Measurements from ENCODE around the gene PATJ. TPM values are rescaled to one million over a fixed set of nuclear protein-coding genes. Genes with fewer than 3 reads are reported as not detected.
A peak's percentile ranks its signal among the peaks of the same experiment; 100 is the strongest.

Gene PATJ
- total RNA-seq, 1 donor from 2014 or later = 131 TPM

- no peak for DNase-seq
- intact Hi-C loops (cut with DNase I) = no loop called here
- ATAC-seq (ENCODE audit: poor library complexity) = peak; percentile 48
Observed at GRCh38 chr1:62057641-62058290, 315.5 kb downstream of the PATJ start.

- no peak for ATAC-seq (ENCODE audit: poor library complexity)
- no peak for DNase-seq
- intact Hi-C loops (cut with DNase I) = no loop called here
Observed at GRCh38 chr1:62058956-62059355, 316.7 kb downstream of the PATJ start.

GRCh38 chr1:62062087-62062486 is 319.8 kb downstream of the PATJ start:
- ATAC-seq (ENCODE audit: poor library complexity) = no peak
- intact Hi-C loops (cut with DNase I) = no loop called here

GRCh38 chr1:62064829-62065407 is 322.6 kb downstream of the PATJ start:
- DNase-seq (no peak), ATAC-seq (ENCODE audit: poor library complexity) (no peak)
- intact Hi-C loops (cut with DNase I) = no loop called here

More at GRCh38 chr1:62062087-62062486, 319.8 kb downstream of the PATJ start:
- no peak for DNase-seq

GRCh38 chr1:62066713-62067112 is 324.4 kb downstream of the PATJ start:
- DNase-seq (no peak), ATAC-seq (ENCODE audit: poor library complexity) (no peak)
- intact Hi-C loops (cut with DNase I) = no loop called here

GRCh38 chr1:62068416-62068843 is 326.1 kb downstream of the PATJ start:
- ATAC-seq (ENCODE audit: poor library complexity) (peak; percentile 83), DNase-seq (no peak)
- intact Hi-C loops (cut with DNase I) = no loop called here

- intact Hi-C loops (cut with DNase I) = no loop called here
- DNase-seq (no peak), ATAC-seq (ENCODE audit: poor library complexity) (peak; percentile 91)
Observed at GRCh38 chr1:62068978-62069377, 326.7 kb downstream of the PATJ start.

GRCh38 chr1:62070384-62071011 is 328.2 kb downstream of the PATJ start:
- DNase-seq = no peak
- ATAC-seq (ENCODE audit: poor library complexity) = no peak
- intact Hi-C loops (cut with DNase I) = loop anchor here (2.0 kb wide), 1 partner anchor 118 kb away; no protein-coding TSS in a partner anchor

GRCh38 chr1:62071695-62072094 is 329.4 kb downstream of the PATJ start:
- no peak for ATAC-seq (ENCODE audit: poor library complexity)
- intact Hi-C loops (cut with DNase I) = loop anchor here (2.0 kb wide), 1 partner anchor 119 kb away; no protein-coding TSS in a partner anchor
- DNase-seq = no peak

GRCh38 chr1:62076286-62076685 is 334.0 kb downstream of the PATJ start:
- ATAC-seq (ENCODE audit: poor library complexity) (no peak), DNase-seq (no peak)
- intact Hi-C loops (cut with DNase I) = no loop called here

- no peak for ATAC-seq (ENCODE audit: poor library complexity)
- DNase-seq = no peak
- intact Hi-C loops (cut with DNase I) = no loop called here
Observed at GRCh38 chr1:62077821-62078220, 335.5 kb downstream of the PATJ start.

GRCh38 chr1:62082456-62083363 is 340.4 kb downstream of the PATJ start:
- intact Hi-C loops (cut with DNase I) = no loop called here
- peak; percentile 69 for ATAC-seq (ENCODE audit: poor library complexity)
- DNase-seq = peak; percentile 47

GRCh38 chr1:62084310-62084890 is 342.1 kb downstream of the PATJ start:
- DNase-seq (no peak), ATAC-seq (ENCODE audit: poor library complexity) (no peak)
- intact Hi-C loops (cut with DNase I) = no loop called here

GRCh38 chr1:62088439-62088838 is 346.2 kb downstream of the PATJ start:
- intact Hi-C loops (cut with DNase I) = no loop called here
- no peak for ATAC-seq (ENCODE audit: poor library complexity)

GRCh38 chr1:62089570-62089969 is 347.3 kb downstream of the PATJ start:
- ATAC-seq (ENCODE audit: poor library complexity) (no peak), DNase-seq (no peak)
- intact Hi-C loops (cut with DNase I) = no loop called here

More at GRCh38 chr1:62088439-62088838, 346.2 kb downstream of the PATJ start:
- DNase-seq = no peak

GRCh38 chr1:62090016-62090415 is 347.7 kb downstream of the PATJ start:
- no peak for DNase-seq
- intact Hi-C loops (cut with DNase I) = no loop called here
- ATAC-seq (ENCODE audit: poor library complexity) = no peak

- DNase-seq = no peak
- ATAC-seq (ENCODE audit: poor library complexity) = no peak
- intact Hi-C loops (cut with DNase I) = no loop called here
Observed at GRCh38 chr1:62092110-62092509, 349.8 kb downstream of the PATJ start.

GRCh38 chr1:62093261-62093660 is 351.0 kb downstream of the PATJ start:
- DNase-seq (no peak), ATAC-seq (ENCODE audit: poor library complexity) (no peak)
- intact Hi-C loops (cut with DNase I) = no loop called here

- ATAC-seq (ENCODE audit: poor library complexity) (no peak), DNase-seq (no peak)
- intact Hi-C loops (cut with DNase I) = no loop called here
Observed at GRCh38 chr1:62097464-62097863, 355.2 kb downstream of the PATJ start.
